DMS 273 treated with DMSO at 0.1 percent for 48 hours (cell line): ENCODE results near the gene FRMPD1.
A peak's percentile ranks its signal among the peaks of the same experiment; 100 is the strongest.

Experiments
- DNase-seq: peaks from one replicate; lab custom pipeline; 2025; lab: John Stamatoyannopoulos, UW

The FRMPD1 gene

GRCh38 chr9:37678789-37679273, 28.1 kb downstream of the FRMPD1 start:
- no peak for DNase-seq

DNA sequence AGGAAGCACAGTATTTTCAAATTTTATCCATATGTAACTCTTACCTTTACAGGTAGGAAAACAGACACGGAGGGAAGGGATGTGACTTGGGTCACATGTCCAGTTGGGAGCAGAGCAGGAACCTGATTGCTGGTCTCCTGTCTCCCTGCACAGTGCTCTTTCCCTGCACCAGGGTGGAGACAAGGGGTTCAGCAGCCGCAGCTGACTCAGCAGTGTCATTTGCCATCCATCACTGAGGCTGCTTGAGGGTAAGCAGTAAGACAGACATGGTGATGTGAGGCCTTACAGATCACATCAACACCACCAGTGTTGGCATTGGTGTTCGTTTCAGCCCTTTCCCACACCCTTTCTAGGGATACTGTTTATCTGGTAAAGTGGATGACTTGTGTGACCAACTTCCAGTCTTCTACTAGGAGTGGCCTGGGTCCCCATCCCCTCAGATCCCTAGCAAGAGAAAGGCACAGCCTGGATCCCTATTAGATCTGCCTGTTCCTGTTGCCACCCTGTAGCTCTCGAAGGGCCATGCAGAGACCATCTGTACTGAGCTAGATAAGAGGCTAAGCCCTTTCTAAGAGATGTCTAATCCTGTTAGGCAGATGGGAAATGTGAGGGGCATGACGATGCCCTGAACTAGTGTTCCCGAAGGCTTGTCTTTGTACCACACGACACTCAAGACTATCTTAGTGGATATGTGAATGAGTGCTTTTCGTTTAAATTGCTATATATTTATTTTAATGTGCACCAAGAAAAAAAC, 29.1 kb downstream of the FRMPD1 start:
- DNase-seq, result no peak

DNA sequence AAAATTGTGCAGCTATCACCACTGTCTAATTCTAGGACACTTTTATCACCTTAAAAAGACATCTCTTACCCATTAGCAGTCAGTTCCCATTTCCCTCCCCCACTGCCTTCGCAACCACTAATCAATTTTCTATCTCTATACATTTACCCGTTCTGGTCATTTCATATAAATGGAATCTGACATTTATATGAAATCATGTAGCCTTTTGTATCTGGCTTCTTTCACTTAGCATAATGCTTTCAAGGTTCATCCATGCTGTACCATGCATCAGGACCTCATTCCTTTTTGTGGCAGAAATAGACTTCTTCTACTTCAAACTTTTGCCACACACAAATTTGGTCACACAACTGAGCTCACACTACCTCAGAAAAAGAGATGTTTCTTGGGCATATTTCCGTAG, 32.2 kb downstream of the FRMPD1 start:
- DNase-seq, result no peak

DNA sequence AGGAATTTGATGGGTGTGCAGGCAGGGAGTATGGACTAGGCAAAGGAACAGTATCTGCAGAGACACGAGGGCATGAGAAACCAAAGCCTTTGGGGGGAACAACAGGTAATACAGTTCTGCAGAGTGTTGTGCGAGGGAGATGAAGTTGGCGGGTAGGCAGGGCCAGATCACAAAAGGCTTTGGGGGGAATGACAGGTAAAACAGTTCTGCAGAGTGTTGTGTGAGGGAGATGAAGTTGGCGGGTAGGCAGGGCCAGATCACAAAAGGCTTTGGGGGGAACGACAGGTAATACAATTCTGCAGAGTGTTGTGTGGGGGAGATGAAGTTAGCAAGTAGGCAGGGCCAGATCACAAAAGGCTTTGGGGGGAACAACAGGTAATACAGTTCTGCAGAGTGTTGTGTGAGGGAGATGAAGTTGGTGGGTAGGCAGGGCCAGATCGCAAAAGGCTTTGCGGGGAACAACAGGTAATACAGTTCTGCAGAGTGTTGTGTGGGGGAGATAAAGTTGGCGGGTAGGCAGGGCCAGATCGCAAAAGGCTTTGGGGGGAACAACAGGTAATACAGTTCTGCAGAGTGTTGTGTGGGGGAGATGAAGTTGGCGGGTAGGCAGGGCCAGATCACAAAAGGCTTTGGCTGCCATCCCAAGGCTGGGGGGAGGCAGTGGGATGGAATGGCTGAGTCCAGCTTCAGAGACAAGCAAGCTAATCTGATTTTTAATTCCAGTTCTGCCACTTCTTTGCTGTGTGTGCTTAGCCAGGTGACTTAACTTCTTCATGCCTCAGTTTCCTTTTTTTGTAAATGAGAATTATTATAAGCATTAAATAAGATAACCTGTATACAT, 33.0 kb downstream of the FRMPD1 start:
- DNase-seq, result no peak

DNA sequence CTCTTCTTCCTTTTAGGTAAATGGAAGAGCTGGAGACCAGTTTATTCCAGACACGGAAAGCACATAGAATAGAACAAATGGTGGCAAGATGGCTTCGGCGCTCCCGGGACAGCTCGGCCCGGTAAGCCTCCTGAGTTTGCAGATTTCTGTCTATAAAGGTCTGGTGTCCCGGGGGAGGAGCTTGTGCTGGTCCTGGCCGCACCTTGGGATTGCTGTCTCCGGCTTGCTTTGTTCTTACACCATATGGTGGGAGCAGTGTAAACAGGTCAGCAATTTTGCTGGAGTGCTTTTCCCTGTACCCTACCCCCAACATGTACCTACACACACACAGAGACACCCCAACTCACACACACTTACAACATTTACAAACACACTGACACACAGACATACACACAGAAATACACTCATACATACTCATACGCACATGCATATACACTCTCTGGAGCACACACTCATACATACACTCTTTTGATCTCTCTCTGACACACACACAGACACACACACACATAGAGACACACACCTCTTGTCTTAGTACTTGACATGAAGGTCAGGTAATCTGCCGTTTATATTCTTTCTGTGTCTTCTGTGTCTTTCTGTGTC, 42.0 kb downstream of the FRMPD1 start:
- DNase-seq, result peak; percentile 7

GRCh38 chr9:37693260-37693659, 42.5 kb downstream of the FRMPD1 start:
- no peak for DNase-seq

- no peak for DNase-seq
Observed at GRCh38 chr9:37694355-37694754, 43.6 kb downstream of the FRMPD1 start.

GRCh38 chr9:37696528-37696927, 45.8 kb downstream of the FRMPD1 start:
- no peak for DNase-seq

GRCh38 chr9:37700131-37700530, 49.4 kb downstream of the FRMPD1 start:
- no peak for DNase-seq

DNA sequence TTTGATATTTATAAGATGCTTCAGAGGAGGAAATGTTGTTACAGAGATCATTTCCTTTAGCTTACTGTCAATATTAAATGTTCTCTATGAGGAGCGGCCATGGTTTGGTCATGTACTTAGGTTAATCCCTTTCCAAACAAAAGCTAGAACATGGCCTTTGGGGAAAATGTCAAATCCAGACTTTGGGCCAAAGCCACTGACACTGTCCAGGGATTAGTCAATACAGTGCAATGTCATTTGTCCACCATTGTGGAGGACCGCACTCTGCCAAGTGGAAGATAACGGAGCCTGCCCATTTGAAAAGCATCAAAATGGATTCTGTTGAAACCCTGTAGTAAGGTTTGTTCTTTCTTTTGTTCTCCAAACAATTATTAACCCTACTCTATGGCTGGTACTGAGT, 50.1 kb downstream of the FRMPD1 start:
- no peak for DNase-seq

- no peak for DNase-seq
Observed at GRCh38 chr9:37705787-37706186, 55.0 kb downstream of the FRMPD1 start.

- DNase-seq, result no peak
Observed at GRCh38 chr9:37706290-37706689, 55.5 kb downstream of the FRMPD1 start.

GRCh38 chr9:37707748-37708147, 57.0 kb downstream of the FRMPD1 start:
- no peak for DNase-seq

DNA sequence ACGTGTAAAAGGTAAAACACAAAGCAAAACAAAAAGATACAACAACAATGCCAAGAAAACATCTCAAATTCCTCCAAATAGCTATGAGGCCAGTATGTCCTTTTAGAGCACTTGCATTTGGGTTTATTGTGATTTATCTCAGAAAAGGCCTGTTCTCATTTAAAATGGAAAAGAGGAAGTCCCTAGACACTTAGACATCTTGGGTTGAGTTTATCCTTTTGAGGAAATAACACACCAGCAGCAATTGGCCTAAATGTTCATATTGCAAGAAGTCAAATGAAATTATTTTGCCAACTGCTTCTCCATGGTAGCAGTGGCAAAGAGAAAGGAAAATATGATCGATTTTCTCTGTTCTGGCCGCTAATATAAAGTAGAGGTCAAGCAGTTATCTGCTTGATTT, 59.3 kb downstream of the FRMPD1 start:
- no peak for DNase-seq

DNA sequence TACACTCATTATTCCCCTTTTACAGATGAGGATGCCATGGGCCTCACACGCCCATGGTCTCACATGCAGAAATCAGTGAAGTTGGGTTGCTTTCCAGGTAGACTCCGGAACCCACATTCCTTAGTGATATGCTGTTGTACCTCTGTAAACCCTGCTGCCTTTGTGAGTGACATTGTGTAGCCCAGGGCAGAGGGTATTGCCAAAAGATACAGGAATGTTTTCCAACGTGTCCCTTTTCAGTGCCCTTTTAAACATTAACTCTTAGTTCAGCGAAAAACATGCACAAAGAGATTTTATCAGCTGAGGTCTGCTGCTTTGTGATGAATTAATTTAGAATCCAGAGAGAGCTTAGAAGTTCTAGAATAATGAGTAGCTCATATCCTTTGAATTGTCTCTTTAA, 64.5 kb downstream of the FRMPD1 start:
- DNase-seq, result no peak

DNA sequence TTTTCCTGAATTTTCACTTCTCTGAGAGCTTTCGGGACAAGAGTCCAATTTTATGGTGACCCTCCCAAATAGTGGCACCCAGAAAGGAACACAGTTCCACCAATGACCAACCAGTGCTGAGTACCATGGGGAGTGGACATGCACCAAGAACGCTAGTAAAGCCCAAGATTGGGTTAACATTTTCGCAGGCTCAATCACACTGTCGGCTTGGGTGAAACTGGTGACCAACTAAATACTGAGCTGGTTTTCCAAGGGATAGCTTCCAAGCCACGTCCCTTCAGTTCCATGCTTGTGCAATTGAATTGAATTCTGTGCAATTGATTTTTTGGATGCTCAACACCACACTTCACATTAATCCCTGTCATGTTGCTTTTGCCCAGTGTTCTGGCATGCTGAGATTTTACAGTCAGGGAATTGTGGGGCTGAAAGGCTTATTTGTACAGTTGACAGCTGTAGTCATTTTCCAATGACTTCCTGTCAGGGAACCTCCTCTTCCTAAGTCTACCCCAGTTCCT, 65.3 kb downstream of the FRMPD1 start:
- DNase-seq, result no peak

GRCh38 chr9:37719526-37719925, 68.8 kb downstream of the FRMPD1 start:
- no peak for DNase-seq

DNA sequence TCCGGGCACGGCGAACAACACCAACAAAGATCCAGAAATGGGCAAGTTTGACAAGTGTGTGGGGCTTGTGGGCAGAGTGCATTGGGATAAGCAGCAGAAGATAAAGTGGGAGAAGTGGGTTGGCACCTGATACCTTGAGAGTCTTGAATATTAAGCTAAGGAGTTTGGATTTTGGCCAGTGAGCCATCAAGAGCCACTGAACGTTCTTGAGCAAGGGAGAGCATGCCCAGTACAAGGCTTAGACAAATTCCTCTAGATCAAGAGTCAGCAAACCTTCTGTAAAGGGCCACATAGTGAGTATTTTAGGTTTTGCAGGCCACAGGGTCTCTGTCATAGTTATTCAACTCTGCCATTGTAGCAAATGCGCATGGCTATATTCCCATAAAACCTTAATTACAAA, 76.3 kb downstream of the FRMPD1 start:
- DNase-seq, result no peak

GRCh38 chr9:37729499-37729898, 78.7 kb downstream of the FRMPD1 start:
- DNase-seq, result no peak

DNA sequence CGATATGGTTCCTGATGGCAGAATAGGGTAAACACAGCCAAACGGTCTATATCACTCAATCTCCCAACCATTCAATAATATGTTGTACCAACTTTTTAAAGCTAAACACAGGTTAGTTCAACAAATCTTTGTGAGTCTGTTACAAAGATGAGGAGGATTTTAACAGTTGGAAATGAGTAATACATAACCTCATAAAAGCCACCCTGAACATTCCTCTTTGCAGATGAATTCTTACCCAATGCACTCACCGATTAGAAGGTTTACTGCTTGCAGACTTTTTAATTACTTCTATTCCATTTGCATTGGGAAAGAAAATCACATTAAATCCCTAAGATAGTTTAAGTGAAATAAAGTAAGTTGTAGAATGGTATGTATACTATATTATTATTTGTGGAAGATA, 79.5 kb downstream of the FRMPD1 start:
- no peak for DNase-seq

DNA sequence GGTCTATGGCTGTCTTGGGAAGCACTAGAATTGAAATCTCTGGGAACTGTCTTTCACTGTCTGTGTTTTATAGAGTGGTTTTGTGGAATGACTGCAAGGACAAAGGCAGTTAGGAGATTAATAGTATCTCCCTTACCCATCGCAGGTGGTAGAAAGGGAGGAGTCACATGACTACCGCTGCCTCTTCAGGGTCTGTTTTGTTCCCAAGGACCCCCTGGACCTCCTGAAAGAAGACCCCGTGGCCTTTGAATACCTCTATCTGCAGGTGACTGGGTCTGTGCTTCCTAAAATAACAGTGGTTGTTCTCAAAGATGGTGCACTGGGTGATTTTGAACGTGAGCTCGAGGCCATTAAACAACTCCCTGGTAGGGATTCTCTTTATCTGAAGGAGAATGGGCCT, 80.1 kb downstream of the FRMPD1 start:
- no peak for DNase-seq

DNA sequence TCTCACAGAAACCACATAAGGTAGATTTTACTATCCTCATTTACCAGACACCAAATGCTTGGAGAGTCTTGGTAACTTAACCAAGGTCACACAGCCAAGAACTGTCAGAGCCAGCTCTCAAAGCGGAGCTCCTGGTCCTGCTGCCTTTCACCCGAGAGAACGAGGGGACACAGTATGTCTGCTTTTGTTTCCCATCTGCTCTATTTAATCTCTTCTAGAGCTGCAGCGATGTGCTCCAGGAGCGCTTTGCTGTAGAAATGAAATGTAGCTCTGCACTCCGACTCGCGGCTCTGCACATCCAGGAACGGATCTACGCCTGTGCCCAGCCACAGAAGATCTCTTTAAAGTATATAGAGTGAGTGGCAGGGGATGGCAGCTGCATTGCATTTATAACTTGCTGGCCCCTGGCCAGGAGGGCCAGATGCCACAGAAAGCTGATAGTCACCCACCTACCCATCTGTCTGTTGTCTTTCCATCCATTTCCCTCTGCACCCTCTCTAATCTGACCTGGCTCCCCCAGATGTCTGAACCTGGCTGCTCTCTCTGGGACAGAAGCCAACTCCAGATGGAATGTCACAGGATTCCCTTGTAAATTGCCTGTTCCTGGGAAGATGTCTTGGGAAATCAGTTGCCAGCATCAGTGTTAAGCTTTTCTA, 81.5 kb downstream of the FRMPD1 start:
- peak; percentile 98 for DNase-seq
